Lower leg skin (tissue), 4 donors: ENCODE measurements around the gene BMP8B. TPM values are rescaled to one million over a fixed set of nuclear protein-coding genes. Genes with fewer than 3 reads are reported as not detected.
A peak's percentile ranks its signal among the peaks of the same experiment; 100 is the strongest.

Experiments
- DNase-seq, 2 donors: peaks; one replicate each; pipeline ENCODE4 v3.0.0-alpha.2; 2019; ENCODE audit warnings: low spot score in 2 of 2
- H3K4me3 ChIP-seq: fragments of 200-600 bp; sonication (generic); 2 replicates; pipeline ENCODE4 v1.5.1; 2017; ENCODE audit warnings: mild to moderate bottlenecking, low read depth; ENCODE audit not compliant: poor library complexity, severe bottlenecking
- CTCF ChIP-seq, 3 donors: fragments of 450-650 bp; IDR thresholded peaks; one replicate each; pipeline ENCODE4 v1.5.1; 2016; ENCODE audit warnings: antibody characterized with exemption in 3 of 3, mild to moderate bottlenecking in 3 of 3, moderate library complexity in 2 of 3
- POLR2A ChIP-seq, 2 donors: fragments of 450-650 bp; IDR thresholded peaks; one replicate each; pipeline ENCODE4 v1.6.1; 2016 to 2017; ENCODE audit warnings: antibody characterized with exemption in 2 of 2, mild to moderate bottlenecking in 1 of 2, moderate library complexity in 1 of 2
- WGBS, 2 donors: methylation state at CpG; one replicate each; pipeline ENCODE4 v1.1.5; 2018; 5-methylcytosine and 5-hydroxymethylcytosine counted together
- intact Hi-C: fragments of 100-400 bp; cut with DNase I; formaldehyde crosslinking; loops from one replicate; pipeline ENCODE4 v1.15.0; 2023; ENCODE audit warnings: low total_unique reads
- total RNA-seq, 4 donors: library from RNA; depleted of rRNA; stranded (reverse); fragments of >200 nt; gene quantifications; one replicate each; pipeline ENCODE4 v1.1.0, GENCODE V29; 2016

The BMP8B gene
- total RNA-seq, 4 donors from 2014 or later, result 1.1 to 2.2 (median 1.5) TPM

GRCh38 chr1:39761016-39761415 lies 27.6 kb downstream of the BMP8B start:
- 83 to 93% methylated on average over 9 of the region's 9 CpGs for WGBS, 2 donors
- H3K4me3 ChIP-seq, result no peak overlapping the region
- TF ChIP-seq POLR2A (IDR thresholded peaks at IDR 0.05), result no peak
- TF ChIP-seq CTCF (IDR thresholded peaks at IDR 0.05), result no peak
- intact Hi-C loops, result no loop called here
- peak in 1 of 2 donors; percentile 82 for DNase-seq

GRCh38 chr1:39760074-39761008 lies 28.3 kb downstream of the BMP8B start:
- DNase-seq, result peak in 1 of 2 donors; percentile 73
- TF ChIP-seq CTCF (IDR thresholded peaks at IDR 0.05), result no peak
- TF ChIP-seq POLR2A (IDR thresholded peaks at IDR 0.05), result no peak
- intact Hi-C loops, result no loop called here
- WGBS, 2 donors, result 90 to 96% methylated on average over 11 to 16 of the region's 16 CpGs
- no peak overlapping the region for H3K4me3 ChIP-seq

GRCh38 chr1:39759436-39759726 lies 29.3 kb downstream of the BMP8B start:
- H3K4me3 ChIP-seq, result no peak overlapping the region
- TF ChIP-seq CTCF (IDR thresholded peaks at IDR 0.05) (no peak), POLR2A (IDR thresholded peaks at IDR 0.05) (no peak)
- intact Hi-C loops, result no loop called here
- DNase-seq, result no peak

DNA sequence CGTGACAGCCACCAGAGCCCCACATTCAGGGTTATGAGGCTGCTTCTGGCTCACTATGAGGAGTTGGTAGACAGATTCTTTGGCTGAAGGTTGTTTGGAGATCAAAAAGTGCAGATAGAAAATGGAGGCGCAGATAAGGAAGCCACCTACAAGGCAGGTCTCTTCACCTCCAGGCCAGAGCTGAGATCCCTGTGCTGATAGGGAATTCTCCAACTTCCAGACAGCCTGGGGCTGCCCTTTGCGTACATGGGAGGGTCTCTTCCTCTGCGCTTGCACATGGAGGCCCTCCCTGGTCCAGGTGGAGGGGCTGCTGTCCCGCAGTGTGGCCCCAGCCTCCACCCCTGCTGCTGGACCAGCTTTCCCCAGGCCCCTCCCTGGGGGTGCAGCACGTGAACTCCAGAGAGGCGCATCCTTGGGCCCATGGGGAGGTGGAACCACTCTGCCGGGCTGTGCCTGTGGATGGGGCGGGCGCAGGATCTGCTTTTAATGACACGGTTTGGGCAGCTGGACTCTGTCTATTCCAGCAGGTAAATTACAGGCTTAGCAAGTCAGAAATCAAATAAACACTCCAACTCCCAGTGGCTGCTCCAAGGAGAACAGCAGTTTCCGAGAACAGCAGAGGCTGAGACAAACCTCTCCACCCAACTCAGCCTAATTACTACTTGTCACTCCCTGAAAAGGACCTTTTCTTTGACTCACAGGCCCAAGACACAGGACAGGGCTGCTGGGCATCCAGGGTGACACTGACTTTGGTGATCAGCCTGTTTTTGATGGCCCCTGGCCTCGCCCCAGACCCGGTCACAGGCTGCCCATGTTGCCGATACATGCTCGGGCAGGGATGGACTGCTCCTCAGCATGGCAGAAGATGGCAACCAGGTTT lies 29.9 kb downstream of the BMP8B start:
- no peak overlapping the region for H3K4me3 ChIP-seq
- 91 to 93% methylated on average over 14 to 16 of the region's 16 CpGs for WGBS, 2 donors
- TF ChIP-seq POLR2A (IDR thresholded peaks at IDR 0.05), result no peak
- no peak for TF ChIP-seq CTCF (IDR thresholded peaks at IDR 0.05)
- intact Hi-C loops, result no loop called here
- DNase-seq, result no peak

GRCh38 chr1:39757501-39757900 lies 31.2 kb downstream of the BMP8B start:
- WGBS, 2 donors, result 82 to 86% methylated on average over 5 of the region's 5 CpGs
- TF ChIP-seq POLR2A (IDR thresholded peaks at IDR 0.05) (no peak), CTCF (IDR thresholded peaks at IDR 0.05) (no peak)
- no peak for DNase-seq
- intact Hi-C loops, result no loop called here
- H3K4me3 ChIP-seq, result no peak overlapping the region
